Inflammatory macrophage treated with lipopolysaccharide for 1 hour (primary cell): ENCODE measurements around the gene CHSY3.
A peak's percentile ranks its signal among the peaks of the same experiment; 100 is the strongest.

Experiments used
- DNase-seq, 2 donors: peaks; one replicate each; pipeline ENCODE4 v3.0.0-alpha.2; 2020 to 2022

The CHSY3 gene

DNA sequence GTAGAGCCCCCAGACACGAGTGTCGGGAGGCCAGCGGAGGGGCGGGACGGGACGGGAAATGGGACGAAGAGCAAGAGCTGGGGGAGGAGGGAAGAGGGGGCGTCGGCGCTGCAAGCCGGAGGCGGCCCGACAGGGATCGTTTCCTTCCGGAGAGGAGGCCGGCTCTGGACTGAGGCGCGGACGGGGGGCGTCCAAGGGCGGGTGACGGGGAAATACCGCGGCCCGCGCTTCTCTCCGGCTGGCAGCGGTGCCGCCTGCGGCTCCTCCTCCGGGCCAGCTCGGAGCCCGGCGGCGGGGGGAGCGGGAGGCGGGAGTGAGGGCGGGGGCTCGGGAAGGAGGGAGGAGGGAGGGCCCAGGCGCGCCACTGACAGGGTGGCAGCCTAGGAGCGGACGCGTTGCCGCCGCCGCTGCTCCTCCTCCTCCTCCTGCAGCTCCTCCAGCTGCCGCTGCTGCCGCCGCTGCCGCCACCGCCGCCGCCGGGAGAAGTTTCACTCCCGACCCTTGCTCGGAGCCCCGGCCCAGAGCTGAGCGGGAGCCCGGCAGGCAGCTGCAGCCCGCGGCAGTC is at the start of gene CHSY3:
Gene CHSY3 (plus strand): TSS at position 364 of the 565 bp plus-strand sequence.
- peak; percentile 28 to 37 for DNase-seq

DNA sequence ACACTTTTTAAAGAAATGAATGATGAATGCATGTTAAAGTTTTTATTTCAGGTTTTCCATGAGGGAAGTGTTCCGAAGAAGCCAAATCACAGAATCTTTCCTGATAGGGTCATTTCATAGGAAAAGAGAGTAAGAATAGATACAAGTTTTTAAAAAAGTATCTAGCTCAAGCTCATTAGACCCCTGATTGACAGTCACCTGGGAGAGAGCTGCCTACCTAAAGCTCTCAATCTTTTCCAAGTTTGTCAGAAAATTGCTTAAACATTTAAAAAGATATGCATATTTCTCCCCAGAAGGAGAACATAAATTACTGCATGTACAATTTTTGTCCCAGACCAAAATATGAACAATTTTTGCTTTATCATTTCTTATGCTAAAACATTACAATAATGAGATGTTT is 47.9 kb upstream of the CHSY3 start:
- no peak for DNase-seq

DNA sequence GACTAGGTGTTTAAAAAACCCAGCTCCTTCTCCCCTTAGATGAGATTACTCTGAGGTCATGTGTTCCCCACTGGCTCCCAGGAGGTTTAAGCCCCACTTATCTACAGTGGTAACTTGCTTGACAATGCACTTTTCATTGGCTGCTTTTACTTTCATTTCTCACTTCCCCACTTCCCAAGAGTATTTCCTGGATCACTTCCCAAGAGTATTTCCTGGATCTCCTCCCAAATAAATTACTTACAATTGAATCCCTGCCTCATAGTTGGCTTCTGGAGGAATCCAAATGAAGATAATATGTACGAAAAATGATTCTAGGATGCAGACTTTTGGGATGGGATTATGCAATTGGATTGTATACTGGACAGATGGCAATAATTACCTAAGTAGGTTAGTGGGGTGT is 47.1 kb upstream of the CHSY3 start:
- no peak for DNase-seq

DNA sequence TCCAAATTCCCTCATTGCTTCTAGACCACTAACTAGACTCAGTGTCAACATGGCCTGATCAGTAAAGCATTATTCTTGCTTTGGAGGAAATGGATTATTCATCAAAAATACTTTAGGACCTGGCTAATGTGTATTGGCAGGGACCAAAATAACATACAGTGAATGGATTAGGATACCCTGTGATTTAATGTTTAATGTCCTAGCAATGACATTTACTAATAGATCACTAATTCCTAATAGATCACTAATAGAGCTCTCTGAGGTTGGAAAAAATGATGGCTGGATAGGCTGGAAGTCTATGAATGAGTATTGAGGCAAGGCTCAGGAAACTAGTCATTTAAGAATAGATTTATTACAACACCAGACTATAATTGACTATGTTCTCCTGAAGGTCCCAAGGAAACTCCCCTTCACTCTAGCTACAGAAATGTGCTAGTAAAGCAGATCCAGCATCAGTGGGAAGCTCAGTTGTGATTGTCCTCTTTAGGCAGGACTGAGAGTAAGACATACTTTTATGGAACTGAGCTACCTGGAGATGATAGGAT is 46.1 kb upstream of the CHSY3 start:
- no peak for DNase-seq

DNA sequence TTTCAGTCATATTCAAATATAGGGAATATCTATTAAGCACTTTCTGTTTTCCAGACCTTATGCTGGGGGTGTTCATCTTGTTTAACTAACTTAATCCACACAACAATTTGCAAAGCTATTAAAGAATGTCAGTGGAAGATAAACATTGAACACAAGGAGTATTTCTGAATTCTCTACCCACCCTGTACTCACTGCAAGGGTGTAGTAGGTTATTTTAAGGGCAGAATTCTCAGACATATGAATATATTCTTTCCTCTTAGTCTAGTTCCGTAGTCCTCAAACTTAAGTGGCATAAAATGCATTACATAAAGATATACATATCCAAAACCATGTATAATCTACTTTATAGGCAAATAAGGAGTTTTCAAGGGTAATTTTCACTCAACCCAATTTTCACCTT is 19.9 kb upstream of the CHSY3 start:
- DNase-seq: no peak

DNA sequence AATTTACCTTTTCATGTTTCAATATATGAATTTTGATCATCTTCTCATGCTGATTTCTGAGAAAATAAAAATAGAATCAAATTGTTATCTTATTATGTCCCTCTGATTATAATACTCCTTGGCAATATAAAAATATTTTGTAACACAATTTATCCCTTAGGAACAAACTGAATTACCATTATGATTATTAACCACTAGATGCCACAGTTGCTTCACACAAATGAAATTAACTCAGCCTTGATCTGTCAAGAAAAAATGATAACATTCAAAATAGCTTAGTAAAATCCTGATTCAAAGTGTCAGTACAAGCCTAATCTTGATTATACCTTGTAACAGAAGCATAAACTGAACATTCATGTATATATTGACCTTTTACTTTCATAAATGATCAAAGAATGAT is 4.8 kb upstream of the CHSY3 start:
- peak in 1 of 2 donors; percentile 10 for DNase-seq

DNA sequence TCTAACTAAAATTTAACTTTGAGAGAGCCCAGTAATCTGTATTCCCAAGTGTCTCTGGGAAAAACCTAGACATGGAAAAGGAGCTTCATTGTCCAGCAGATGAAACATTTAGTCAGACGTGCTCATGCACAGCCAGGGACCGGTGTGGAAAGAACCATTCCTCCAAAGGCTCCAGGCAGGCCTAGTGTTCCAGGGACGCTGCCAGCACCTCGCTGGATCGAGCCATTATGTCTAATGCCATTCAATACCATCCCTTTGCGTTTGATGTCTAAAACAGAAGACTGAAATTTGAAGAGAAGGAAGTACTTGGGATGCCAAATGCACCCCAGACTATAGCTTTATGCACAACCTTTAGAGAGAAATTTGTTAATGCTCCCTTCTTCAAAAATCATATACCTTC is 1.4 kb upstream of the CHSY3 start:
- no peak for DNase-seq

DNA sequence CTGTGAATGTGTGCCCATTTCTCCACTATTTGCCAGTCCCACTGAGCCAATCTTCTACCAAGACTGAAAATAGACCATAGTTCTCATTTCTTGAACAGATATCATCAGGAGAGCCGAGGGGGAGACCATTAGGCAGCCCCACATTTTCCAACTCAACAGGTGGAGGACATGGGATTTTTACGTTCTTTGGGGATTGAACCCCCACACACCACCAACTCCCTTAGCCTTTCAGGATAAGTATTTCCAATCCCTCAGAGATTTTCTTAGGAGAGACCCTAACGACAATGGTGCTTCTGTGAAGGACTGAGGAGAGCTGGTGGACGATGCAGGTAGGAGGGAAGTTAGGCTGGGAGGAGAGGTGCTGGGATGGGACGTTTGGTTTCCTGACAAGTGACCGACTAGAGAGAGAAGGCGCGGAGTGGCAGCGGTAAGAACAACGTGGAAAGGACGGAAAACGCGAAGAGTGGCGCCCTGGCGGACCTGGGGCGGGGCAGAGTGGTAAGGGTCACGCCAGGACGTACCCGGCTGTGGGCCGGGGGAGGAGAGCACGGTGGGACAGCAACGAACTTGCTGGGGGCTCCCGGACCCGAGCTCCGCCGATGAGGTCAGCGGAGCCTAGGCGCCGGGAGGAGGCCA is 681 bp upstream of the CHSY3 start:
- DNase-seq: no peak

DNA sequence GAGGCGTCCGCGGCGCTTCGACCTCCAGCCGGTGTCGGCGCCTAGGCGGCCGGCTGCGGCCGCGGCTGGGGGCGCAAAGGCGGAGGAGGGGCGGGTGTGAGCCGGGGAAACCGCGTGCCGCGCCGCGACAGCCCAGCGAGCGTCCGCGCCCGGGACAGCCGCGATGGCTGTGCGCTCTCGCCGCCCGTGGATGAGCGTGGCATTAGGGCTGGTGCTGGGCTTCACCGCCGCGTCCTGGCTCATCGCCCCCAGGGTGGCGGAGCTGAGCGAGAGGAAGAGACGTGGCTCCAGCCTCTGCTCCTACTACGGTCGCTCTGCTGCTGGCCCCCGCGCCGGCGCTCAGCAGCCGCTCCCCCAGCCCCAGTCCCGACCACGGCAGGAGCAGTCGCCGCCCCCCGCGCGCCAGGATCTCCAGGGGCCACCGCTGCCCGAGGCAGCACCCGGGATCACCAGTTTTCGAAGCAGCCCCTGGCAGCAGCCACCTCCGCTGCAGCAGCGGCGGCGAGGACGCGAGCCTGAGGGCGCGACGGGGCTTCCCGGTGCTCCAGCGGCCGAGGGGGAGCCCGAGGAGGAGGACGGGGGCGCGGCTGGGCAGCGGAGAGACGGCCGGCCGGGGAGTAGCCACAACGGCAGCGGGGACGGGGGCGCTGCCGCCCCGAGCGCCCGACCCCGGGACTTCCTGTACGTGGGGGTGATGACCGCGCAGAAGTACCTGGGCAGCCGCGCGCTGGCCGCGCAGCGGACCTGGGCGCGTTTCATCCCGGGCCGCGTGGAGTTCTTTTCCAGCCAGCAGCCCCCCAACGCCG is 605 bp downstream of the CHSY3 start:
- DNase-seq: no peak

DNA sequence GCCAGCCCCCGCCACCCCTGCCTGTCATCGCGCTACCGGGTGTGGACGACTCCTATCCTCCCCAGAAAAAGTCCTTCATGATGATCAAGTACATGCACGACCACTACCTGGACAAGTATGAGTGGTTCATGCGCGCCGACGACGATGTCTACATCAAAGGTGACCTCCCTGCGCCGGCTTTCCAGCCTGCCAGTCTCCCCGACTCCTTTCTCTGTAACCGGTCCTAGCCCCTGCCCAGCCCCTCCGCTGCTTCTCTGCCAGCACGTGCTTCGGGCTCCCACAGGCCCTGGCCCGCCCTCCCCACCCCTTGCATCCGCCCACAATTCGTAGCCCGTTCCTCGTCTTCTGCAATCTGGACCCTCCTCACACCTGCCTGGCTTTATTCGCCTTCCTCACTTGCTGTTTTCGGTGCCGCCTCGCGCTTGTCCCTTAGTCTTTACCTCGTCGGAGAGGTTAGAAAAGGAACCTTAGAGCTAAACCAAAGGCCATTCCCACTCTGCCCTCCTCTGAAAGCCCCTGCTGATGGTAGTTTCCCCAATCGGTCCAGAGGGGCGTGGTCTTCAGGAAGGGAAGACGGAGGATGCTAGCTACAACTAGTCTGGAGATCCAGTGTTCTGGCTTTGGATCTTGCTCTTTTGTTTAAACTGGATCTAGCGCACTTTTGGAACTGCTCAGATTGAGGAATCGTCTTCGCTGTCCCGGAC is 1.4 kb downstream of the CHSY3 start:
- DNase-seq: no peak

DNA sequence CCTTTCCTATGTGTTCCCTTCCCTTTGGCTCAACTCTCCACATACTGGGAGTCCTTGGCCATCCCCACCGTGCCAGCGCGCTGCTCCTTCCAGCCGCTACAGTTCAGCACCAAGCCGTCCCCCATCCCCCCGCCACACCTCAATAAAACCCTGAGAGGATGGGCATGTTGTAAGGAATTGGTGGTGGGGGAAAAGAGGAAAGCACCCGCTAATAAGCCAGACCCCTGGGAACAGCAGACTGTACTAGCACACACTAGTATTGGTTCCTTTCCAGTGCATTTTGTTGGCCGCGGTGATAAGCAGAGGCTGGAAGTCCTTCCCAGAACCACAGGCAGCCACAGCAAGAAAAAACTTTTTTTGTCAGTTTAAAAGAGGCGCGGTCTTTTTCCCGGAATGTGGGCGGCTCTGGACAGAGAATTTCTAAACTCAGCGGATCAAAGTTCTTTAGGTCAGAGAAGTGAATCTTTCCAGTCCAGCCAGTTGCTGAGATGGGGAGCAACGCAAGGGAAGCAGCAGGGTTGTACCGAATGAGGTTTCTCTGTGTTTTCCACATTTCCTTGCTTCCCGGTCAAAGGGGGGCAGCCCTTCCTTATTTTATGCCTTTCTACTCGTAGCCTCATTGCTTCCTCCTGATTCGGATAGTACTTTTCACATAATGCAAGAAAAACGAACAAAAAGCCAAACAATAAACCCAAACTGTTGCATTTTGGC is 2.1 kb downstream of the CHSY3 start:
- no peak for DNase-seq

DNA sequence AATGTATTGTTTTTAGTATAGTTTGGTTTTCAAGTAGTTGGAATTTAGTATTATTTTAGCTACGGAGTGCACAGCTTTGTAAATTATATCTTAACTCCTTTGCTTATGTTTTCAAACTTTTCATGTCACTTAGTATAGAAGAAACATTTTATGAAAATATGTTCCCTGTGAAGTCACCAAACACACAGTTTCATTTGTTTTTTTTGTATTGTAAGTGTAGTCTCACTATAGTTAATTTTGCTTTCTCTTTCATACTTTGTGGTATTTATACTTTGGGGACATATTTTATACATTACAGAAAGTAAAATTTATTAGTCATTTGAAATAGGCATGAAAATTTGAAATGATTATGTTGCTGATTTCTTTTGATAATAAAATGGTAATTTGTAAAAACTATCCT is 5.0 kb downstream of the CHSY3 start:
- no peak for DNase-seq

DNA sequence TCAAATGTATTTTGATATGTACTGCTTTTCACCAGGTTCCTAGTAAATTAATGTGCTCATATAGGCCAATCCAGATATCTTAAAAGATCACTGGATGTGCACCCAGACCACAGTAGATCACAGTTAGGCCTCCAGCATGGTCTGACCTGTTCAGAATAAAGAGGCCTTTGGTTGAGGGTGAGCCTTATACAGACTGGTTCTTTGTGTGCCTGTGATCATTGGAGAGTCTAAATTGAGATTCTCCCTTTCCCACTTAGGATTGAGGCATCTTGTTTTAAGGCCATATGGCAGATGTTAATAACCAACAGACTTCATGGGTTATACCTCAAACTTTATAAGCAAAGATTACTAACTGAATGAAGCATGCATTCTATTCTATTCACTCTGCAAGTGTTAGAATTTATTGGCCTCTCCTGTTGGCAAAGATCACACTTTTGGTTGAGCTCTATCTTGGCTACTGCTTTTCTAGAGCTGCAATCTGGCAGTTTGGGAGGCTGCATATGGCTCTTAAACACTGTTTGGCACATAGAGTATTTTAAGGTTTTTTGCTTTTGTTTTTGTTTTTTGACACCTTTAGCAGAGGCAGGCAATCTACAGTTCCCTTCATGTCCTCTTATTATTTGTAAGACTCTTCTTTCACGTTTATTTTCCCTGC is 8.5 kb downstream of the CHSY3 start:
- DNase-seq: no peak

DNA sequence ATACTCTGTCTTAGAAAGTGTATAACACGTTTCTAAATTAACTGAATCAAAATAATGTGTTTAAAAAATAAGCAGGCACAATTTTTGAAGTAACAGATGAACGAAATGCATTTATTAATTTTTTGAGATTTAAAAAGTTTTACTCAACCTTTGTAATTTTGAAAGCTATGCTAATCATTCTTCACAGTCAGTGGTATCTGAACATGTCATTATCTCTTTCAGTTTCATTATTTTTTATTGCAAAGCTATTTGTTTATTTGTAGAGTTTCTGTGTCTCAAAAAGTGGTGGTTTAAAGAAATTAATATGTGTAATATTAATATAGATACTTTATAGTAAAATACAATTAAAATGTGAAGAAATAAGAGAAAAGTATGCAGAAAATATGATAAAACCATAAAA is 11.2 kb downstream of the CHSY3 start:
- no peak for DNase-seq

DNA sequence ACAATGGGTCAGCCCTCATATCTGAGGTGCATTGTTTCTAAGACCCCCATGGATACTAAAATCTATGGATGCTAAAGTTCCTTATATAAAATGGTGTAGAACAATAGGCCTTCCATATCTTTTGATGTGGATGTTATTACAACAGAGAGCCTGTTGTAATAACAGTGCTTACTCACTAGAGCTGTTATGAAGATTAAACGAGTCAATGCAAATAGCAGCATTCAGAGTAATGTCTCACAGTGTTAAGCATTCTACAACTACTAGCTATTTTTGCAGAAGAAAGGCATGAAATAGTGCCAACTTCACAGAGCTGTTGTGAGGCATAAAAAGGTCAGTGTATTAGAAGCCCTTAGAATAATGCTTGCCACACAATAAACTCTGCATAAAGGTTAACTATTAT is 13.0 kb downstream of the CHSY3 start:
- DNase-seq: no peak

DNA sequence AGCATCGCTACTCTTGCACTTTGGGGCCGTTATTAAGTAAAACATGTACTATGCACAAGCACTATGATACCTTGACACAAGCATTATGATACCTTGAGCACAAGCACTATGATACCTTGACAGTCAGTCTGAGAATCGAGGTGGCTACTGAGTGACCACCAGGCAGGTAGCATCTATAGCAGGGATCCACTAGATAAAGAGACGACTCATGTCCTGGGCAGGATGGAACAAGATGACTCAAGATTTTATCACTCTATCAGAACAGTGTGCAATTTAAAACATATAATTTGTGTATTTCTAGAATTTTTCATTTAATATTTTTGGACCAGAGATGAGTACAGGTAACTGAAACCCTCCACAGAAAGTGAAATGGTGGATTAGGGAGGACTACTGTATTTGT is 16.9 kb downstream of the CHSY3 start:
- no peak for DNase-seq

DNA sequence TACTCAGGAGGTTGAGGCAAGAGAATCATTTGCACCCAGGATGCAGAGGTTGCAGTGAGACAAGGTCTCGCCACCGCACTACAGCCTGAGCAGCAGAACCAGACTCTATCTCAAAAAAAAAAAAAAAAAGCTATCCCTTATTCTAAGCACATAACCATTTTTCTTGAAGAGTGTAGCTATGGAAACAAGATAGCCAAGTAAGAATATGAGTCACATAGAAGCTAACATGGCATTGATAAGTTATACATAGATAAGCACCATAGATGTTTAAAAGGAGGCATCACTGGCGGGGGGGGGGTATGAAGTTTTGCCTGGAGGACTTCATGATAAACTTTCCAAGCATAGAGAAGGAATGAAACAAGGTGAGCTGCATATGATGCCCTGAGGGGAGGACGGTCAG is 26.0 kb downstream of the CHSY3 start:
- no peak for DNase-seq

DNA sequence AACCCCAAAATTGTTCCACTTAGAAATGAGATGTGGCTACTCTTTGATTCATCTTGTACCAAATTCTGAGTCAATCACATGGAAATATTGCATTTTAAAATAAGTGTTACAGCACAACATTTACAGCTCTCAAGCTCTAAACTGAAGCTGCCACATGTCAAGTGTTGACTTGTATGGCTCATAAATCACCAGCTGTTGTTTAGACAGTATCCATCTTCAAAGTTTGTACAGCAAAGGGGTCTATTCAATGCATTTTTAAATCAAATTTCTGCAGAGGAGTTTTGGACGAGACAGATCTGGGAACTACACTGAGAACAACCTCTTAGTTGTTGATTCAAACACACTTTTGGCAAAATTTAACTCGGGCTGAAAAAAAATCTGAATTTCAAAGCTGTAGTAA is 31.4 kb downstream of the CHSY3 start:
- DNase-seq: no peak

DNA sequence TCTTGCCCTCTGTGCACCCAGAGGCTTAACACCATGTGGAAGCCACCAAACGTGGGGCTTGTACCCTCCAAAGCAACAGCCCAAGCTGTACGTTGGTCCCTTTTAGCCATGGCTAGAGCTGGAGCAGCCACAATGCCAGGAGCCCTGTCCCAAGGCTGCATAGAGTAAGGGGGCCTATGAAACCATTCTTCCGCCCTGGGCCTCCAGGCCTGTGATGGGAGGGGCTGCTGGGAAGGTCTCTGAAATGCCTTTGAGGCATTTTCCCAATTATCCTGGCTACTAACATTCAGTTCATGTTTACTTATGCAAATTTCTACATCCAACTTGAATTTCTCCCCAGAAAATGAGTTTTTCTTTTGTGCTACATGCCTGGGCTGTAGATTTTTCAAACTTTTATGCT is 33.8 kb downstream of the CHSY3 start:
- no peak for DNase-seq

DNA sequence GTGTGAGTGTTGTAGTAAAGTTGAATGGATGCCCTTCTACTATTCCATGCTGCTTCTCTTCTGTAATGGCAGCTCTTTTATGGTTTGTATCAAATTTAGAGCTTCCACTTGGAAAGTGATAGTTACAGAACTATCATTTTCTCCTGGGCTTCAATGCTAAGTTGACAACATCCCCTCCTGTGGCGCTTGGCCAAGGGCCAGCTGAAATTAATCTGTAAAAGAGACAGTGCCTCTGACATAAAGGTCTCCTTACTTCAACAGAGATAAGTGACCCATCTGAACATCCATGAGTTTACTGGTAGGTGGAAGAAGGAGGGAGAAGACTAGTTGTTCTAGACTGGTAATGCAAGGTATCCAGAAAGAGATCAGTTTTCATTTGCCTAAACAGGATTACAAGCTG is 39.7 kb downstream of the CHSY3 start:
- no peak for DNase-seq

DNA sequence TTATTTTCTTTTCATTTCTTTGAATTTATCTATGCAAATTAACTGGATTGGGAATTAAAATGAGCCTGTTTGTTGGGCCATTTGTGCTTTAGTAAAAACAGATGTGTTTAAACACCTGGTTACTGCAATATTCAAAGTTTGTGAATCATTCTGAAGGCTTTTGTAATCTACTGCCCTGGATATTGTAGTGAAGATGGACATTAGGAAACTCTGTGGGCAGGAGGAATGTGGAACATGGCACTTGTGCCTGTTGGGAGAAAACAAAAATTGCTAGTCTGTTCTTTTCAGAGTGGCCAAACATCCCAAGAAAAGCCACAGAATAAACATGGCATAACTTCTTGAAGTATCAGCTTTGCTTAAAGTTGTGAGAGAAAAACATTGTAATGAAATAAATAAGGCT is 40.8 kb downstream of the CHSY3 start:
- no peak for DNase-seq

DNA sequence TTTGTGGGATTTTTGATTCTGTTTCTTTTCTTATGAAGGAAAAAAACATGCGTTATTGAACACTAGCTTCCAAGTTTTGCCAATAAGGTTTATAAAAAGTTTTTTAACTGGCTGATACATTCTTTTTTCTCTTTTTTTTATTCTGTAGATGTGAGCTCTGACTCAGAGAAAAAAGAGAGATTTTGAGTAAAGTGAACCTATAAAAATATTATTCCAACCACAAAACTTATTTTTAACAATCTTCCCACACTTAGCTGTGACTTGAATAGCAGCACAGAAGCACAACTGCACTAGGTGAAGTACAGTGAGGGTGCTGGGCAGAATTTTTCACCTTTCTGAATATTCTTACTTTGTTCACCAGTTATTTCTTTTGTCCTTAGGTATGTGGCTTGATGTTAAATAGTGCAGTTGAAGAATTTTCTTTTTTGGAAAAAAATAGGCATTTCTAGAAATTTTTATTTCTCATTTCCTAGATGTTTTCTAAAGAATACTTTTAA is 41.6 kb downstream of the CHSY3 start:
- no peak for DNase-seq
